ENCODE measurements around the gene NUCKS1.
"Not testable (repeated sequence)": the region's sequence is repeated elsewhere in the genome, so short reads cannot be mapped to it uniquely, and the experiment has no call there.

The NUCKS1 gene

GRCh38 chr1:205735218-205735617, 14.8 kb downstream of the NUCKS1 start:
- no peaks in the 10 kb centered on the region for H3K27me3 Mint-ChIP-seq (ENCODE audit: low read depth)
- TF ChIP-seq CTCF (IDR thresholded peaks at IDR 0.05; ENCODE audit: unreplicated experiment in 3 of 3), result no peak
- no peak overlapping the region for H3K4me3 Mint-ChIP-seq
- H3K4me1 Mint-ChIP-seq, result peaks cover 21% of the 10 kb centered on the region
- H3K9me3 Mint-ChIP-seq, result no peaks in the 10 kb centered on the region
- H3K36me3 Mint-ChIP-seq (ENCODE audit: low read depth), result peaks cover 56% of the 10 kb centered on the region
- H3K27ac Mint-ChIP-seq, result no peak overlapping the region

- peaks cover 16% of the 10 kb centered on the region for H3K4me1 Mint-ChIP-seq
- H3K27ac Mint-ChIP-seq, result peak overlapping the region in 1 of 3 experiments; percentile 50
- H3K4me3 Mint-ChIP-seq, result no peak overlapping the region
- no peaks in the 10 kb centered on the region for H3K9me3 Mint-ChIP-seq
- no peaks in the 10 kb centered on the region for H3K27me3 Mint-ChIP-seq (ENCODE audit: low read depth)
- H3K36me3 Mint-ChIP-seq (ENCODE audit: low read depth), result peaks cover 53% of the 10 kb centered on the region
- no peak for TF ChIP-seq CTCF (IDR thresholded peaks at IDR 0.05; ENCODE audit: unreplicated experiment in 3 of 3)
These were observed 16.4 kb downstream of the NUCKS1 start for GRCh38 chr1:205733438-205734175.

GRCh38 chr1:205729945-205730610, 19.9 kb downstream of the NUCKS1 start:
- H3K9me3 Mint-ChIP-seq, result no peaks in the 10 kb centered on the region
- H3K27ac Mint-ChIP-seq, result peak overlapping the region in 2 of 3 experiments; percentile 8 to 27
- TF ChIP-seq CTCF (IDR thresholded peaks at IDR 0.05; ENCODE audit: unreplicated experiment in 3 of 3), result no peak
- H3K27me3 Mint-ChIP-seq (ENCODE audit: low read depth), result no peaks in the 10 kb centered on the region
- peaks cover 18% of the 10 kb centered on the region for H3K4me1 Mint-ChIP-seq
- no peak overlapping the region for H3K4me3 Mint-ChIP-seq
- peaks cover 63% of the 10 kb centered on the region for H3K36me3 Mint-ChIP-seq (ENCODE audit: low read depth)

- Mint-ChIP-seq H3K36me3 (ENCODE audit: low read depth) (peaks cover 72% of the 10 kb centered on the region), H3K4me3 (no peak overlapping the region), H3K27ac (peak overlapping the region in 2 of 3 experiments; percentile 51 to 77), H3K9me3 (no peaks in the 10 kb centered on the region), H3K4me1 (peaks cover 9% of the 10 kb centered on the region), H3K27me3 (ENCODE audit: low read depth) (no peaks in the 10 kb centered on the region)
- no peak for TF ChIP-seq CTCF (IDR thresholded peaks at IDR 0.05; ENCODE audit: unreplicated experiment in 3 of 3)
These were observed 23.3 kb downstream of the NUCKS1 start for GRCh38 chr1:205726619-205727125.

- Mint-ChIP-seq H3K27ac (no peak overlapping the region), H3K4me3 (no peak overlapping the region), H3K36me3 (ENCODE audit: low read depth) (peaks cover 74% of the 10 kb centered on the region), H3K27me3 (ENCODE audit: low read depth) (no peaks in the 10 kb centered on the region), H3K9me3 (no peaks in the 10 kb centered on the region), H3K4me1 (peaks cover 9% of the 10 kb centered on the region)
- no peak for TF ChIP-seq CTCF (IDR thresholded peaks at IDR 0.05; ENCODE audit: unreplicated experiment in 3 of 3)
These were observed 24.5 kb downstream of the NUCKS1 start for GRCh38 chr1:205725514-205725913.

- not testable (repeated sequence) for H3K27ac Mint-ChIP-seq, H3K4me1 Mint-ChIP-seq
These were observed 29.2 kb downstream of the NUCKS1 start for GRCh38 chr1:205720740-205721139.

More at GRCh38 chr1:205720740-205721139, 29.2 kb downstream of the NUCKS1 start:
- H3K4me3 Mint-ChIP-seq; H3K27me3 Mint-ChIP-seq (ENCODE audit: low read depth); H3K9me3 Mint-ChIP-seq: not testable (repeated sequence)
- peaks cover 87% of the 10 kb centered on the region for H3K36me3 Mint-ChIP-seq (ENCODE audit: low read depth)

Data from nephron (organoid).